GM23338 (cell line): ENCODE data around the gene CBX8. TPM values are rescaled to one million over a fixed set of nuclear protein-coding genes. Genes with fewer than 3 reads are reported as not detected.
"Not testable (repeated sequence)": the region's sequence is repeated elsewhere in the genome, so short reads cannot be mapped to it uniquely, and the experiment has no call there.

Experiments
- ATAC-seq: fragments of 200-7000 bp; cut with Tn5 transposase; 3 replicates; pipeline ENCODE4 v1.9.1; 2020
- DNase-seq: peaks from one replicate; pipeline ENCODE4 v3.0.0-alpha.2; 2015; ENCODE audit warnings: low spot score
- H2AFZ ChIP-seq: fragments of 200-600 bp; sonication (generic); 2 replicates; pipeline ENCODE4 v1.8.0; 2016; ENCODE audit warnings: antibody characterized with exemption, mild to moderate bottlenecking, moderate library complexity
- H3F3A ChIP-seq: fragments of 200-600 bp; sonication (generic); replicated peaks from 2 replicates; pipeline ENCODE4 v1.8.0; 2017; ENCODE audit warnings: antibody characterized with exemption, mixed run types, low read depth
- H3K27ac ChIP-seq: fragments of 200-600 bp; sonication (generic); 2 replicates; pipeline ENCODE4 v1.6.1; 2016; ENCODE audit warnings: low read depth
- H3K27me3 ChIP-seq: fragments of 200-600 bp; sonication (generic); 2 replicates; pipeline ENCODE4 v1.8.0; 2016; ENCODE audit warnings: mild to moderate bottlenecking, mixed run types, moderate library complexity; ENCODE audit not compliant: insufficient read depth
- H3K36me3 ChIP-seq: fragments of 200-600 bp; sonication (generic); 2 replicates; pipeline ENCODE4 v1.8.0; 2016; ENCODE audit warnings: mild to moderate bottlenecking; ENCODE audit not compliant: insufficient read depth
- H3K4me1 ChIP-seq: fragments of 200-600 bp; sonication (generic); 2 replicates; pipeline ENCODE4 v1.8.0; 2016; ENCODE audit warnings: mild to moderate bottlenecking, moderate library complexity; ENCODE audit not compliant: insufficient read depth
- H3K4me2 ChIP-seq: fragments of 200-600 bp; sonication (generic); 2 replicates; pipeline ENCODE4 v1.7.1; 2017; ENCODE audit warnings: mixed run types
- H3K4me3 ChIP-seq: fragments of 200-600 bp; sonication (generic); 2 replicates; pipeline ENCODE4 v1.6.1; 2016; ENCODE audit warnings: mixed run types
- H3K79me2 ChIP-seq: fragments of 200-600 bp; sonication (generic); replicated peaks from 2 replicates; pipeline ENCODE4 v1.8.0; 2017; ENCODE audit warnings: mild to moderate bottlenecking; ENCODE audit not compliant: insufficient read depth
- H3K9me2 ChIP-seq: fragments of 200-600 bp; sonication (generic); 2 replicates; pipeline ENCODE4 v1.8.0; 2017; ENCODE audit not compliant: insufficient read depth
- H4K20me1 ChIP-seq: fragments of 200-600 bp; sonication (generic); replicated peaks from 2 replicates; pipeline ENCODE4 v1.8.0; 2017; ENCODE audit warnings: mild to moderate bottlenecking; ENCODE audit not compliant: insufficient read depth
- H3K27ac Mint-ChIP-seq: 2 replicates; pipeline ENCODE4 v1.8.0; 2020; ENCODE audit warnings: inconsistent platforms, mild to moderate bottlenecking, moderate library complexity, mixed read lengths
- H3K27me3 Mint-ChIP-seq: 3 replicates; pipeline ENCODE4 v1.8.0; 2022; ENCODE audit warnings: low read depth, mild to moderate bottlenecking, moderate library complexity, mixed read lengths, inconsistent platforms; ENCODE audit not compliant: insufficient read depth, poor library complexity
- H3K36me3 Mint-ChIP-seq: 3 replicates; pipeline ENCODE4 v1.8.0; 2021; ENCODE audit warnings: low read depth, mild to moderate bottlenecking, inconsistent platforms, moderate library complexity, mixed read lengths
- H3K4me1 Mint-ChIP-seq: 3 replicates; pipeline ENCODE4 v1.8.0; 2020; ENCODE audit warnings: mild to moderate bottlenecking, inconsistent platforms, mixed read lengths
- H3K4me3 Mint-ChIP-seq: 3 replicates; pipeline ENCODE4 v1.8.0; 2021; ENCODE audit warnings: moderate library complexity, mild to moderate bottlenecking, inconsistent platforms, mixed read lengths
- H3K9me3 Mint-ChIP-seq: 3 replicates; pipeline ENCODE4 v1.8.0; 2020; ENCODE audit warnings: moderate library complexity, mild to moderate bottlenecking, inconsistent platforms, mixed read lengths
- CREB1 ChIP-seq: fragments of 250-450 bp; sonication (Bioruptor Pico); IDR thresholded peaks from 2 replicates; pipeline ENCODE4 v1.5.0; 2020; ENCODE audit warnings: low read depth, mild to moderate bottlenecking, moderate library complexity
- JUNB ChIP-seq: IDR thresholded peaks from one replicate; pipeline ENCODE4 v1.6.1; 2016; ENCODE audit warnings: antibody characterized with exemption; ENCODE audit not compliant: unreplicated experiment
- NANOG ChIP-seq: IDR thresholded peaks from 2 replicates; pipeline ENCODE4 v1.6.1; 2016; ENCODE audit warnings: antibody characterized with exemption, borderline replicate concordance
- ZNF114 ChIP-seq: fragments of 250-450 bp; sonication (Bioruptor Pico); IDR thresholded peaks from 2 replicates; pipeline ENCODE4 v1.5.0; 2020; ENCODE audit warnings: mild to moderate bottlenecking, moderate library complexity
- ZNF331 ChIP-seq: fragments of 250-450 bp; sonication (Bioruptor Pico); IDR thresholded peaks from 2 replicates; pipeline ENCODE4 v1.5.0; 2020; ENCODE audit warnings: low read depth, mild to moderate bottlenecking, moderate library complexity
- polyA plus RNA-seq: library from polyadenylated mRNA; unstranded; fragments of >200 nt; fragmentation: Nextera tagmentation; extraction: Ambion mirVana; gene quantifications from 2 replicates; pipeline ENCODE4 v1.2.1, GENCODE V29; 2016
- total RNA-seq: library from RNA; depleted of rRNA; stranded (reverse); fragments of >200 nt; shearing (Covaris generic); gene quantifications from 2 replicates; pipeline ENCODE4 v1.2.3, GENCODE V29; 2014
- TF ChIP-seq, protein P1 (sequence below), 2 experiments: fragments of 200-600 bp in 1 of 2; sonication (generic) in 1 of 2; conservative IDR thresholded peaks; 2 replicates each; pipeline versions ENCODE4 v1.5.1 to v1.6.1; 2016 to 2017; ENCODE audit warnings: antibody characterized with exemption in 2 of 2, low read depth in 2 of 2, mild to moderate bottlenecking in 2 of 2, moderate library complexity in 1 of 2
- TF ChIP-seq, protein P2 (sequence below): IDR thresholded peaks from one replicate; pipeline ENCODE4 v1.6.1; 2018; ENCODE audit warnings: antibody characterized with exemption; ENCODE audit not compliant: unreplicated experiment

Gene CBX8
- total and polyA plus RNA-seq, 2 experiments from 2014 or later, result 1.0 to 1.3 TPM

DNA sequence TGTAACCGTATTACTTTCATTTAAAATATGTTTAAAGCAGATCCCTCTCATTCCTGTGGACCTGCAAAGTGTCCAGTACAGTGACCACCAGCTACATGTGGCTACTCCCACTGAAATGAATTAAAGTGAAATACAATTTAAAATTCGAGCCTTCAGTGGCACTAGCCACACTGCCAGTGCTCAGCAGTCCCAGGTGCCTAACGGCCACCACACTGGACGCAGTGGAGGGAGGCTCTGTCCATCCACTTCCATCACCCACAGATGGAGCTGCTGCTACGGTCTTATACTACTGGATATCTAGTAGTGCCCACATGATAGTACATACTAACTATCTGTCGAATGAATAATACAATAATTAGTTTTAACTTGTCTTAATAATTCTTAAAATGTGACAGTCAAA lies 21.2 kb downstream of the CBX8 start:
- Mint-ChIP-seq H3K4me1 (peaks cover 35% of the 10 kb centered on the region), H3K4me3 (0 out of 3 replicates have a peak overlapping the region, but pooled peaks have one; percentile 33), H3K9me3 (no peaks in the 10 kb centered on the region; the same call in 2 of the 3 replicates), H3K36me3 (peaks cover 20% of the 10 kb centered on the region), H3K27ac (no peak overlapping the region), H3K27me3 (peaks cover 18% of the 10 kb centered on the region)
- H3K27ac ChIP-seq, result no peak overlapping the region
- peak overlapping the region; percentile 74 for H3K4me2 ChIP-seq
- peaks cover 14% of the 10 kb centered on the region; the same call in 1 of the 2 replicates for H4K20me1 ChIP-seq
- H3K27me3 ChIP-seq, result peaks cover 12% of the 10 kb centered on the region
- H3K4me3 ChIP-seq, result no peak overlapping the region
- no peak for TF ChIP-seq CREB1 (CRISPR knock-in tag)
- TF ChIP-seq, protein P1, sequence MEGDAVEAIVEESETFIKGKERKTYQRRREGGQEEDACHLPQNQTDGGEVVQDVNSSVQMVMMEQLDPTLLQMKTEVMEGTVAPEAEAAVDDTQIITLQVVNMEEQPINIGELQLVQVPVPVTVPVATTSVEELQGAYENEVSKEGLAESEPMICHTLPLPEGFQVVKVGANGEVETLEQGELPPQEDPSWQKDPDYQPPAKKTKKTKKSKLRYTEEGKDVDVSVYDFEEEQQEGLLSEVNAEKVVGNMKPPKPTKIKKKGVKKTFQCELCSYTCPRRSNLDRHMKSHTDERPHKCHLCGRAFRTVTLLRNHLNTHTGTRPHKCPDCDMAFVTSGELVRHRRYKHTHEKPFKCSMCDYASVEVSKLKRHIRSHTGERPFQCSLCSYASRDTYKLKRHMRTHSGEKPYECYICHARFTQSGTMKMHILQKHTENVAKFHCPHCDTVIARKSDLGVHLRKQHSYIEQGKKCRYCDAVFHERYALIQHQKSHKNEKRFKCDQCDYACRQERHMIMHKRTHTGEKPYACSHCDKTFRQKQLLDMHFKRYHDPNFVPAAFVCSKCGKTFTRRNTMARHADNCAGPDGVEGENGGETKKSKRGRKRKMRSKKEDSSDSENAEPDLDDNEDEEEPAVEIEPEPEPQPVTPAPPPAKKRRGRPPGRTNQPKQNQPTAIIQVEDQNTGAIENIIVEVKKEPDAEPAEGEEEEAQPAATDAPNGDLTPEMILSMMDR (conservative IDR thresholded peaks at IDR 0.05; ENCODE audit: low read depth in 2 of 2), result 0 out of 4 replicates have a peak, but pooled peaks of 1 of the 2 experiments have one; percentile 3
- H3K36me3 ChIP-seq, result peaks cover 5% of the 10 kb centered on the region; the same call in 1 of the 2 replicates
- H3K79me2 ChIP-seq, result peaks cover 21% of the 10 kb centered on the region
- peaks cover 15% of the 10 kb centered on the region; the same call in 1 of the 2 replicates for H3F3A ChIP-seq
- DNase-seq, result no peak
- H3K4me1 ChIP-seq, result peaks cover 23% of the 10 kb centered on the region
- H3K9me2 ChIP-seq, result no peaks in the 10 kb centered on the region
- no peak overlapping the region for H2AFZ ChIP-seq
- no peak for ATAC-seq

DNA sequence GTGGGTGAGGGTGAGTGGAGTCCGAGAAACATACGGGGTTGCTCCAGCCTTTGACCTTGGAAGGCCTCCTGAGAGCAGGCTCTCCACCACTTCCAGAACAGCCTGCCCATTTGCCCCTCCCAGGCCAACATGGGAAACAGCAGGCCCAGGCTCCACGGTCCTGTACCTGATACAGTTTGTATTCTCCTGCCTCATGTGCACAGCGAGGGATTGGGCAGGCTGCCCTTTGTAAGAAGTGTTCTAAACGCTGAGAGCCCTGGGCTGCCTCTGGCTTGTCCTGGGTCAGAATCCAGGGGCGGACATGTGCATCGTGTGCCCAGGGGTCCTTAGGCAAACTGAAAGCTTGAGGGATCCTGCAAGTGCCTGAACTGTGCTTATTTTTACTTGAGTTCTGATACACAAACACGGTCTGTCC lies 22.3 kb downstream of the CBX8 start:
- peaks cover 3% of the 10 kb centered on the region; the same call in 1 of the 2 replicates for H4K20me1 ChIP-seq
- ATAC-seq (no peak), DNase-seq (no peak)
- peaks cover 12% of the 10 kb centered on the region; the same call in 1 of the 2 replicates for H3F3A ChIP-seq
- Mint-ChIP-seq H3K4me1 (peaks cover 24% of the 10 kb centered on the region), H3K27ac (no peak overlapping the region), H3K27me3 (peaks cover 15% of the 10 kb centered on the region), H3K9me3 (no peaks in the 10 kb centered on the region; the same call in 2 of the 3 replicates), H3K4me3 (no peak overlapping the region), H3K36me3 (peaks cover 9% of the 10 kb centered on the region)
- peaks cover 12% of the 10 kb centered on the region for H3K27me3 ChIP-seq
- H2AFZ ChIP-seq, result no peak overlapping the region
- peaks cover 10% of the 10 kb centered on the region for H3K79me2 ChIP-seq
- peaks cover 15% of the 10 kb centered on the region for H3K4me1 ChIP-seq
- H3K9me2 ChIP-seq, result no peaks in the 10 kb centered on the region
- H3K4me2 ChIP-seq, result no peak overlapping the region
- no peak overlapping the region for H3K27ac ChIP-seq
- H3K36me3 ChIP-seq, result no peaks in the 10 kb centered on the region
- TF ChIP-seq ZNF331, result no peak
- TF ChIP-seq NANOG, result no peak
- TF ChIP-seq CREB1 (CRISPR knock-in tag), result no peak
- no peak for TF ChIP-seq JUNB
- TF ChIP-seq, protein P2, sequence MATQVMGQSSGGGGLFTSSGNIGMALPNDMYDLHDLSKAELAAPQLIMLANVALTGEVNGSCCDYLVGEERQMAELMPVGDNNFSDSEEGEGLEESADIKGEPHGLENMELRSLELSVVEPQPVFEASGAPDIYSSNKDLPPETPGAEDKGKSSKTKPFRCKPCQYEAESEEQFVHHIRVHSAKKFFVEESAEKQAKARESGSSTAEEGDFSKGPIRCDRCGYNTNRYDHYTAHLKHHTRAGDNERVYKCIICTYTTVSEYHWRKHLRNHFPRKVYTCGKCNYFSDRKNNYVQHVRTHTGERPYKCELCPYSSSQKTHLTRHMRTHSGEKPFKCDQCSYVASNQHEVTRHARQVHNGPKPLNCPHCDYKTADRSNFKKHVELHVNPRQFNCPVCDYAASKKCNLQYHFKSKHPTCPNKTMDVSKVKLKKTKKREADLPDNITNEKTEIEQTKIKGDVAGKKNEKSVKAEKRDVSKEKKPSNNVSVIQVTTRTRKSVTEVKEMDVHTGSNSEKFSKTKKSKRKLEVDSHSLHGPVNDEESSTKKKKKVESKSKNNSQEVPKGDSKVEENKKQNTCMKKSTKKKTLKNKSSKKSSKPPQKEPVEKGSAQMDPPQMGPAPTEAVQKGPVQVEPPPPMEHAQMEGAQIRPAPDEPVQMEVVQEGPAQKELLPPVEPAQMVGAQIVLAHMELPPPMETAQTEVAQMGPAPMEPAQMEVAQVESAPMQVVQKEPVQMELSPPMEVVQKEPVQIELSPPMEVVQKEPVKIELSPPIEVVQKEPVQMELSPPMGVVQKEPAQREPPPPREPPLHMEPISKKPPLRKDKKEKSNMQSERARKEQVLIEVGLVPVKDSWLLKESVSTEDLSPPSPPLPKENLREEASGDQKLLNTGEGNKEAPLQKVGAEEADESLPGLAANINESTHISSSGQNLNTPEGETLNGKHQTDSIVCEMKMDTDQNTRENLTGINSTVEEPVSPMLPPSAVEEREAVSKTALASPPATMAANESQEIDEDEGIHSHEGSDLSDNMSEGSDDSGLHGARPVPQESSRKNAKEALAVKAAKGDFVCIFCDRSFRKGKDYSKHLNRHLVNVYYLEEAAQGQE, result no peak
- TF ChIP-seq, protein P1 (conservative IDR thresholded peaks at IDR 0.05; ENCODE audit: low read depth in 2 of 2), result no peak
- TF ChIP-seq ZNF114 (CRISPR knock-in tag), result no peak
- H3K4me3 ChIP-seq, result no peak overlapping the region

GRCh38 chr17:79772726-79773125 lies 24.2 kb downstream of the CBX8 start:
- not testable (repeated sequence) for H3K27ac Mint-ChIP-seq, H3K36me3 ChIP-seq, H2AFZ ChIP-seq, H3K79me2 ChIP-seq, H3K9me2 ChIP-seq, DNase-seq, H4K20me1 ChIP-seq, H3K4me3 Mint-ChIP-seq, H3K4me2 ChIP-seq, H3K27me3 Mint-ChIP-seq, ATAC-seq, H3K9me3 Mint-ChIP-seq, H3K27ac ChIP-seq, H3K4me3 ChIP-seq, H3K36me3 Mint-ChIP-seq
- peaks cover 18% of the 10 kb centered on the region for H3K4me1 Mint-ChIP-seq
- Histone ChIP-seq H3K4me1 (peaks cover 13% of the 10 kb centered on the region), H3F3A (peaks cover 11% of the 10 kb centered on the region; the same call in 1 of the 2 replicates), H3K27me3 (peaks cover 12% of the 10 kb centered on the region)
